ENCODE data around the gene PGAP1. TPM values are rescaled to one million over a fixed set of nuclear protein-coding genes. Genes with fewer than 3 reads are reported as not detected.

Gene PGAP1
- total and polyA plus RNA-seq, 2 of the 8 experiments (the other 6 are each of a cell fraction or from before 2014, with no cell fraction given), result 8.3 to 24.1 TPM

- TF ChIP-seq CHD7 (IDR thresholded peaks at IDR 0.05; ENCODE audit: insufficient replicate concordance, low read length) (no peak), RAD21 (IDR thresholded peaks at IDR 0.05 in 1 of 2, conservative IDR thresholded peaks at IDR 0.05 in 1 of 2; ENCODE audit: low read depth in 2 of 2, low read length in 2 of 2) (no peak), CTBP2 (IDR thresholded peaks at IDR 0.05; ENCODE audit: borderline replicate concordance, insufficient read depth, insufficient read length, low read length) (no peak)
Observed at GRCh38 chr2:196918927-196919326, 7.6 kb downstream of the PGAP1 start (continued).

Measured in H1 (cell line).